ENCODE data around the gene TSSC4.

TSSC4 gene

GRCh38 chr11:2394818-2395105 lies 5.8 kb upstream of the TSSC4 start:
- TF ChIP-seq CTCF (conservative IDR thresholded peaks at IDR 0.05; ENCODE audit: low read depth, low read length): no peak
- H3K79me2 ChIP-seq (ENCODE audit: insufficient read depth, low read depth): no peaks in the 10 kb centered on the region
- H3K27me3 ChIP-seq (ENCODE audit: insufficient read depth, low read depth): no peaks in the 10 kb centered on the region
- H2AFZ ChIP-seq (ENCODE audit: low read depth): no peak overlapping the region
- peaks cover 6% of the 10 kb centered on the region for H3K4me1 ChIP-seq (ENCODE audit: low read depth, poor library complexity, severe bottlenecking)
- no peak overlapping the region for H3K4me3 ChIP-seq (IDR thresholded peaks at IDR 0.05; ENCODE audit: insufficient read depth, low read depth, low read length)
- no peaks in the 10 kb centered on the region for H3K36me3 ChIP-seq (ENCODE audit: insufficient read depth)
- H3K9ac ChIP-seq: no peak overlapping the region
- H4K20me1 ChIP-seq (ENCODE audit: insufficient read depth): no peaks in the 10 kb centered on the region
- H3K27ac ChIP-seq: no peak overlapping the region
- no peak overlapping the region for H3K4me2 ChIP-seq

GRCh38 chr11:2395211-2395730 lies 5.3 kb upstream of the TSSC4 start:
- Histone ChIP-seq H4K20me1 (ENCODE audit: insufficient read depth) (no peaks in the 10 kb centered on the region), H2AFZ (ENCODE audit: low read depth) (no peak overlapping the region), H3K27ac (no peak overlapping the region), H3K27me3 (ENCODE audit: insufficient read depth, low read depth) (no peaks in the 10 kb centered on the region), H3K36me3 (ENCODE audit: insufficient read depth) (no peaks in the 10 kb centered on the region), H3K79me2 (ENCODE audit: insufficient read depth, low read depth) (no peaks in the 10 kb centered on the region), H3K4me3 (IDR thresholded peaks at IDR 0.05; ENCODE audit: insufficient read depth, low read depth, low read length) (no peak overlapping the region), H3K9ac (no peak overlapping the region), H3K4me1 (ENCODE audit: low read depth, poor library complexity, severe bottlenecking) (peaks cover 6% of the 10 kb centered on the region), H3K4me2 (no peak overlapping the region)
- no peak for TF ChIP-seq CTCF (conservative IDR thresholded peaks at IDR 0.05; ENCODE audit: low read depth, low read length)

- Histone ChIP-seq H3K4me3 (IDR thresholded peaks at IDR 0.05; ENCODE audit: insufficient read depth, low read depth, low read length) (no peak overlapping the region), H3K4me1 (ENCODE audit: low read depth, poor library complexity, severe bottlenecking) (peaks cover 6% of the 10 kb centered on the region), H3K36me3 (ENCODE audit: insufficient read depth) (no peaks in the 10 kb centered on the region), H3K27ac (no peak overlapping the region), H3K9ac (no peak overlapping the region), H4K20me1 (ENCODE audit: insufficient read depth) (no peaks in the 10 kb centered on the region), H3K27me3 (ENCODE audit: insufficient read depth, low read depth) (no peaks in the 10 kb centered on the region), H3K79me2 (ENCODE audit: insufficient read depth, low read depth) (peaks cover 3% of the 10 kb centered on the region; the same call in 1 of the 2 replicates), H2AFZ (ENCODE audit: low read depth) (no peak overlapping the region), H3K4me2 (no peak overlapping the region)
- no peak for TF ChIP-seq CTCF (conservative IDR thresholded peaks at IDR 0.05; ENCODE audit: low read depth, low read length)
Observed at GRCh38 chr11:2395856-2396255, 4.7 kb upstream of the TSSC4 start.

- Histone ChIP-seq H3K4me2 (no peak overlapping the region), H4K20me1 (ENCODE audit: insufficient read depth) (no peaks in the 10 kb centered on the region), H3K27ac (no peak overlapping the region), H3K9ac (no peak overlapping the region), H3K4me3 (IDR thresholded peaks at IDR 0.05; ENCODE audit: insufficient read depth, low read depth, low read length) (no peak overlapping the region), H3K79me2 (ENCODE audit: insufficient read depth, low read depth) (peaks cover 9% of the 10 kb centered on the region; the same call in 1 of the 2 replicates), H3K27me3 (ENCODE audit: insufficient read depth, low read depth) (no peaks in the 10 kb centered on the region), H3K36me3 (ENCODE audit: insufficient read depth) (no peaks in the 10 kb centered on the region), H3K4me1 (ENCODE audit: low read depth, poor library complexity, severe bottlenecking) (peaks cover 6% of the 10 kb centered on the region), H2AFZ (ENCODE audit: low read depth) (no peak overlapping the region)
- TF ChIP-seq CTCF (conservative IDR thresholded peaks at IDR 0.05; ENCODE audit: low read depth, low read length): no peak
Observed at GRCh38 chr11:2396471-2396870, 4.1 kb upstream of the TSSC4 start.
